Mucosa of stomach (tissue), 1 donor: ENCODE data around the gene EIF4E1B.

ENCODE experiments used
- H3K27me3 ChIP-seq: one replicate; pipeline ENCODE4 v1.7.0; 2013; ENCODE audit warnings: mild to moderate bottlenecking, low read length; ENCODE audit not compliant: control insufficient read depth, insufficient read depth
- H3K36me3 ChIP-seq: one replicate; pipeline ENCODE4 v1.7.0; 2013; ENCODE audit warnings: low read length; ENCODE audit not compliant: control insufficient read depth, insufficient read depth
- H3K4me1 ChIP-seq: one replicate; pipeline ENCODE4 v1.7.0; 2013; ENCODE audit warnings: mild to moderate bottlenecking, low read length; ENCODE audit not compliant: control insufficient read depth, insufficient read depth
- H3K4me3 ChIP-seq: one replicate; pipeline ENCODE4 v1.7.0; 2013; ENCODE audit warnings: low read length
- H3K9ac ChIP-seq: one replicate; pipeline ENCODE4 v1.7.0; 2013; ENCODE audit warnings: mild to moderate bottlenecking, low read length, moderate library complexity
- H3K9me3 ChIP-seq: one replicate; pipeline ENCODE4 v1.7.0; 2013; ENCODE audit warnings: mild to moderate bottlenecking, low read length, moderate library complexity; ENCODE audit not compliant: control insufficient read depth
- donor health status: Pancreatic carcinoma.

EIF4E1B gene

GRCh38 chr5:176693477-176693851 lies 63.0 kb downstream of the EIF4E1B start:
- Histone ChIP-seq H3K9me3 (no peaks in the 10 kb centered on the region), H3K4me3 (no peak overlapping the region), H3K9ac (no peak overlapping the region), H3K36me3 (no peaks in the 10 kb centered on the region), H3K27me3 (peaks cover 38% of the 10 kb centered on the region), H3K4me1 (peaks cover 18% of the 10 kb centered on the region)

- Histone ChIP-seq H3K36me3 (no peaks in the 10 kb centered on the region), H3K4me3 (no peak overlapping the region), H3K9me3 (no peaks in the 10 kb centered on the region), H3K4me1 (peaks cover 18% of the 10 kb centered on the region), H3K9ac (no peak overlapping the region), H3K27me3 (peaks cover 43% of the 10 kb centered on the region)
Observed at GRCh38 chr5:176694146-176694545, 63.7 kb downstream of the EIF4E1B start.

- Histone ChIP-seq H3K36me3 (no peaks in the 10 kb centered on the region), H3K9ac (no peak overlapping the region), H3K4me1 (peaks cover 18% of the 10 kb centered on the region), H3K9me3 (no peaks in the 10 kb centered on the region), H3K27me3 (peaks cover 43% of the 10 kb centered on the region), H3K4me3 (no peak overlapping the region)
Observed at GRCh38 chr5:176694631-176695030, 64.2 kb downstream of the EIF4E1B start.

- H3K36me3 ChIP-seq, result no peaks in the 10 kb centered on the region
- H3K4me1 ChIP-seq, result peaks cover 18% of the 10 kb centered on the region
- no peaks in the 10 kb centered on the region for H3K9me3 ChIP-seq
- no peak overlapping the region for H3K9ac ChIP-seq
- peaks cover 43% of the 10 kb centered on the region for H3K27me3 ChIP-seq
- no peak overlapping the region for H3K4me3 ChIP-seq
Observed at GRCh38 chr5:176695073-176695472, 64.6 kb downstream of the EIF4E1B start.
